Pancreas (tissue), 10 donors: ENCODE results near the gene LIMS2. TPM values are rescaled to one million over a fixed set of nuclear protein-coding genes. Genes with fewer than 3 reads are reported as not detected.

Source experiments
- ATAC-seq, 4 donors: fragments of 200-7000 bp; cut with Tn5 transposase; one replicate each; pipeline versions ENCODE4 v1.8.0 to v1.9.1; 2020; ENCODE audit warnings: mild to moderate bottlenecking in 4 of 4, moderate library complexity in 4 of 4
- DNase-seq, 6 donors: peaks; one replicate each; pipeline ENCODE4 v3.0.0-alpha.2; 2020
- FAIRE-seq: peaks from 2 replicates; lab custom pipeline; 2012; peaks lifted over from hg19 to GRCh38; lab: Jason Lieb, UNC
- H3K27ac ChIP-seq, 4 donors: fragments of 200-600 bp; sonication (generic); 1 replicate in 3 of 4; 2 replicates in 1 of 4; pipeline versions ENCODE4 v1.5.0 to v1.8.0; 2020
- H3K27me3 ChIP-seq, 4 donors: fragments of 200-600 bp; one replicate each; pipeline ENCODE4 v1.8.0; 2021
- H3K36me3 ChIP-seq, 3 donors: fragments of 200-600 bp; sonication (generic) in 1 of 3; one replicate each; pipeline versions ENCODE4 v1.5.0 to v1.8.0; 2020 to 2021
- H3K4me1 ChIP-seq, 3 donors: fragments of 200-600 bp; one replicate each; pipeline ENCODE4 v1.8.0; 2021
- H3K4me3 ChIP-seq, 4 donors: fragments of 200-600 bp; sonication (generic) in 2 of 4; one replicate each; pipeline versions ENCODE4 v1.5.0 to v1.8.0; 2020 to 2021
- H3K9me3 ChIP-seq, 4 donors: fragments of 200-600 bp; one replicate each; pipeline ENCODE4 v1.8.0; 2021
- WGBS, 2 donors: extraction: QIAGEN DNeasy Blood & Tissue Kit; methylation state at CpG; one replicate each; pipeline ENCODE4 v1.1.7; 2013; 5-methylcytosine and 5-hydroxymethylcytosine counted together
- intact Hi-C, 3 donors: fragments of 100-400 bp; cut with DNase I; formaldehyde crosslinking; loops; one replicate each; pipeline versions ENCODE4 v1.11.1 to v1.14.2; 2022
- polyA plus RNA-seq, 2 donors: library from polyadenylated mRNA; stranded (reverse); fragments of 200-250 nt; gene quantifications; one replicate each; pipeline ENCODE4 v1.2.3, GENCODE V29; 2013
- total RNA-seq, 6 donors: library from RNA; stranded (reverse); fragmentation: NEBNext Ultra II Directional in 4 of 6; extraction: Animal tissue kit (Norgen Biotek cat#: 25700) in 4 of 6; gene quantifications; one replicate each; pipeline versions ENCODE4 v1.2.1 to v1.2.4, GENCODE V29; 2021 to 2023
- TF ChIP-seq, protein P1 (sequence below), 4 donors: fragments of 200-600 bp; sonication (generic) in 3 of 4; IDR thresholded peaks; one replicate each; pipeline versions ENCODE4 v1.5.0 to v1.8.0; 2021; ENCODE audit warnings: antibody characterized with exemption in 4 of 4
- donor health status: healthy with polysubstance abuse.
- donor health status: DM: no; HTN: no; CAD: no; lungs with moderate emphysema.
- donor health status: DM: no; HTN: no; CAD: no.
- donor health status: control.
- donor health status: control.
- donor health status: Bipolar disorder and iron deficiency.
- donor health status: DM: yes; HTN: yes; CAD: no.
- donor health status: DM: no; HTN: no; CAD: no.
- donor health status: DM: no; HTN: no; CAD: no.
- donor health status: DM: yes; HTN: yes; CAD: no.

The LIMS2 gene
- total and polyA plus RNA-seq, 8 donors, result 2.2 to 139 (median 5.2) TPM

DNA sequence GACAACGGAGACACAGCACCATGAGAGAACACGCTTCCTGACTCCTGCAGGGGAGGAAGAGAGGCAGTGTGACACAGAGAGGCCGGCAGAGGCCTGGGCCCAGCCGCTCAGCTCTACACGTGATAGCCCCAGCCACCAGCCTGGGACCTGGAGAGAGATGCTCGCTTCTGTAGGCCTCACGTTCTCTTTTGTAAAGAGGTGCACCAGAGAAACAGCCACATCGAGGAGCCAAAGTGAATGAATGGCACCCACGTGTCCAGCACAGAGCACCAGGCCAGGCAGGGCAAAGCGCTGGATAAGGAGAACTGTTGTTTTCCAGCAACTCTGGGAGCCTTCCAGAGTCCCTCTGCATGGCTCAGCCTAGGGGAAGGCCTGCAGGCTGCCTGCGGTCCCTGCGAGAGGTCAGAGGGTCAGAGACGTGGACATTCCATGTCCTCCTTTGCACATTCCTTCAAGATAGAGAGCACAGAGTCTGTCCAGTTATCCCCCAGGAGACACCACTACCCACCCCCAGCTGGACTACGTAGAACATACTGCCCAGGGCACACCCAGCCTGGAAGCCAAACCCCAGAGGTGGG is 14.2 kb downstream of the LIMS2 start:
- peak in 1 of 6 donors; percentile 33 for DNase-seq
- H3K36me3 ChIP-seq, result no peaks in the 10 kb centered on the region
- peak in 1 of 4 donors; percentile 9 for ATAC-seq
- no peaks in the 10 kb centered on the region for H3K9me3 ChIP-seq
- 82 to 86% methylated on average over 14 of the region's 14 CpGs for WGBS, 2 donors
- peaks cover 0 to 3% (median 0%) of the 10 kb centered on the region in 4 donors for H3K27me3 ChIP-seq
- no peaks in the 10 kb centered on the region for H3K4me1 ChIP-seq
- TF ChIP-seq, protein P1, sequence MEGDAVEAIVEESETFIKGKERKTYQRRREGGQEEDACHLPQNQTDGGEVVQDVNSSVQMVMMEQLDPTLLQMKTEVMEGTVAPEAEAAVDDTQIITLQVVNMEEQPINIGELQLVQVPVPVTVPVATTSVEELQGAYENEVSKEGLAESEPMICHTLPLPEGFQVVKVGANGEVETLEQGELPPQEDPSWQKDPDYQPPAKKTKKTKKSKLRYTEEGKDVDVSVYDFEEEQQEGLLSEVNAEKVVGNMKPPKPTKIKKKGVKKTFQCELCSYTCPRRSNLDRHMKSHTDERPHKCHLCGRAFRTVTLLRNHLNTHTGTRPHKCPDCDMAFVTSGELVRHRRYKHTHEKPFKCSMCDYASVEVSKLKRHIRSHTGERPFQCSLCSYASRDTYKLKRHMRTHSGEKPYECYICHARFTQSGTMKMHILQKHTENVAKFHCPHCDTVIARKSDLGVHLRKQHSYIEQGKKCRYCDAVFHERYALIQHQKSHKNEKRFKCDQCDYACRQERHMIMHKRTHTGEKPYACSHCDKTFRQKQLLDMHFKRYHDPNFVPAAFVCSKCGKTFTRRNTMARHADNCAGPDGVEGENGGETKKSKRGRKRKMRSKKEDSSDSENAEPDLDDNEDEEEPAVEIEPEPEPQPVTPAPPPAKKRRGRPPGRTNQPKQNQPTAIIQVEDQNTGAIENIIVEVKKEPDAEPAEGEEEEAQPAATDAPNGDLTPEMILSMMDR (IDR thresholded peaks at IDR 0.05), result no peak
- no peak overlapping the region for H3K27ac ChIP-seq
- no peak overlapping the region for H3K4me3 ChIP-seq
- no peak for FAIRE-seq
- intact Hi-C loops, result no loop called here

DNA sequence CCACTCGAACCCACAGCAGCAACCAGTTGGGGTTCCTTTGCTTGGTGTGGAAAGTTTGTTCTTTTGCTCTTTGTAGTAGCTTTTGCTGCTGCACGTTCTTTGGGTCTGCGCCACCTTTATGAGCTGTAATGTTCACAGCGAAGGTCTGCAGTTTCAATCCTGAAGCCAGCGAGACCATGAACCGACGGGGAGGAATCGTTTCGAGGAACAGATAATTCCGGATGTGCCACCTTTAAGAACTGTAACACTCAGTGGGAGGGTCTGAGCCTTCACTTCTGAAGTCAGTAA is 15.1 kb downstream of the LIMS2 start:
- intact Hi-C loops, result no loop called here
- Histone ChIP-seq H3K4me1 (no peaks in the 10 kb centered on the region), H3K27me3 (peaks cover 0 to 3% (median 0%) of the 10 kb centered on the region in 4 donors), H3K4me3 (no peak overlapping the region), H3K27ac (no peak overlapping the region), H3K36me3 (no peaks in the 10 kb centered on the region), H3K9me3 (no peaks in the 10 kb centered on the region)
- ATAC-seq, result no peak
- TF ChIP-seq, protein P1 (IDR thresholded peaks at IDR 0.05), result no peak
- no peak for FAIRE-seq
- 83 to 89% methylated on average over 10 of the region's 10 CpGs for WGBS, 2 donors
- no peak for DNase-seq

DNA sequence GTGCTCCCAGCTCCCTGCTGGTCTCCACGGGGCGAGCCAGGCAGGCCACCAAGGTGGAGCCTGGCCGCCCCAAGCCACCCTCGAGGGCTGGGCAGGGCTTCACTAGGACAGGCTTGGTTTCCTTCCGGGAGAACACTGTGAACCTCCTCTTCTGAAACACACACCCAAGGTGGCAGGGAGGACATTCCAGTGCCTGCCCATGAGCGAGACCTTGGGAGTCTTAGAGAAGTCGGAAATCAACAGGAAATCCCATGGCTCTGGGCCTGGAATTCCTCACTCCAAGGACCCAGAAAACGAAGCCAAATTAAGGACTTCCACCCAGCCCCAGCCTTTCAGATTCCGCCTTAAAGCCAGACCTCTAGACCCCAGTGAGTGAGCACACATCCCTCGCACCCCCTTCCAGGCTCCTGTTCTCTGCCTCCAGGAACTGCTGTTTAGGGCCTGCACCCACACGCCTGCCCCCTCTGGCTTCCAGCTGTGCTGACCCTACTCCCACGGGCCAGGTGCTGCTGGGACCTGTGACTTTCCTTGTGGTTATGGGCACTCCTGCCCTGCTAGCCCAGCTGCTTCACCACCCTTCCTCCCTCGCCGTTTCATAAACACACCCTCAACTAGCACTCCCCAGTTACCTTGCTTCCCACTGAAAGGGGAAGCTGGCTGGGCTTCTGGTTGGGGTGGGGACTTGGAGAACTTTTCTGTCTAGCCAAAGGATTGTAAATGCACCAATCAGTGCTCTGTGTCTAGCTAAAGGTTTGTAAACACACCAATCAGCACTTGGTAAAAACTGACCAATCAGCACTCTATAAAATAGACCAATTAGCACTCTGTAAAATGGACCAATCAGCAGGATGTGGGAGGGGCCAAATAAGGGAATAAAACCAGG is 15.7 kb downstream of the LIMS2 start:
- H3K9me3 ChIP-seq, result no peaks in the 10 kb centered on the region
- no peaks in the 10 kb centered on the region for H3K4me1 ChIP-seq
- ATAC-seq, result no peak
- H3K4me3 ChIP-seq, result no peak overlapping the region
- no peak overlapping the region for H3K27ac ChIP-seq
- TF ChIP-seq, protein P1 (IDR thresholded peaks at IDR 0.05), result no peak
- peaks cover 0 to 3% (median 0%) of the 10 kb centered on the region in 4 donors for H3K27me3 ChIP-seq
- H3K36me3 ChIP-seq, result no peaks in the 10 kb centered on the region
- FAIRE-seq, result no peak
- intact Hi-C loops, result no loop called here
- 71 to 76% methylated on average over 14 of the region's 14 CpGs for WGBS, 2 donors
- no peak for DNase-seq

DNA sequence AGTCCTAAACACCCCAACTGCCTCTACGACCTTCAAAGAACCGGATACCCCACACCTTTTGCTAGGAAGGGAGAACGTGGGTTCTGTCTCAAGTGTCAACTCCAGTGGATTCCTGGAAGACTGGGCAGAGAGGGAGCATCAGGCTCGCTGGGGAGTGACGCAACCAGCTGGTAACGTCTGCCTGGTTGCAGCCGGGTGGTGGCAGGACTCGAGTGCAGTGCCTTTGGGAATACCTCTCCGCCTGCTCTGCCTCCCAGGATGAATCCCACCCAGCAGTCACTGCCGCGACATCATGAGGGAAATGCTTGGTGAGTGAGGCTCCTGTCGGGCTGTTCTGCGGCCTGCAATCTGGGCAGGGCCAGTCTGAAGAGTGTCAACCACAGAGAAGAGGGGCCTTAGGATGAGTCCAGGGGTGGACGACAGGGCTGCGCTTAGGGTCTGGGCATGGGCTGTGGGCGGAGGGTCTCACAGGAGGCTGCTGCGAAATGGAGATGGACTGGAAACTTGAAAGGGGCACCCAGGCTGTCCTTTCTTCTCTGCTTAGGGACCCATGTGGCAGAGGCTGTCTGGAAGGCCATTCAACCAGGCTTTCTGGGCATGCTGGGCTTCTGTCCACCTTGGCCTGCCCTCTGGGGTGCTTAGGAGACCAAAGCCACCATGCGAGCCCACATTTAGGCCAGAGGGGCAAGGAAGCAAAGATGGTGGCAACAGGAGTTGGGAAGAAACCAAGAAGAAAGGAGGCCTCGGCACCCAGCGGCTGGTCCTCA is 16.5 kb downstream of the LIMS2 start:
- ATAC-seq (no peak), FAIRE-seq (no peak), DNase-seq (no peak)
- WGBS, 2 donors, result 84 to 86% methylated on average over 20 of the region's 20 CpGs
- Histone ChIP-seq H3K27ac (no peak overlapping the region), H3K36me3 (no peaks in the 10 kb centered on the region), H3K27me3 (peaks cover 0 to 3% (median 0%) of the 10 kb centered on the region in 4 donors), H3K4me1 (no peaks in the 10 kb centered on the region), H3K4me3 (no peak overlapping the region), H3K9me3 (no peaks in the 10 kb centered on the region)
- TF ChIP-seq, protein P1 (IDR thresholded peaks at IDR 0.05), result no peak
- intact Hi-C loops, result no loop called here
